Muscle of back (tissue), 11 donors: ENCODE data around the gene VPS9D1. TPM values are rescaled to one million over a fixed set of nuclear protein-coding genes. Genes with fewer than 3 reads are reported as not detected.

Experiments
- DNase-seq, 3 donors: peaks; one replicate each; pipeline versions ENCODE4 v3.0.0 to v3.0.0-alpha.2; 2013
- polyA plus RNA-seq, 10 donors: library from polyadenylated mRNA; unstranded; fragments of 120-200 nt; gene quantifications; one replicate each; pipeline ENCODE4 v1.2.1, GENCODE V29; 2013; ENCODE audit not compliant: insufficient read length in 10 of 10

The VPS9D1 gene
- polyA plus RNA-seq, 10 donors, result 7.4 to 12.4 (median 9.9) TPM

DNA sequence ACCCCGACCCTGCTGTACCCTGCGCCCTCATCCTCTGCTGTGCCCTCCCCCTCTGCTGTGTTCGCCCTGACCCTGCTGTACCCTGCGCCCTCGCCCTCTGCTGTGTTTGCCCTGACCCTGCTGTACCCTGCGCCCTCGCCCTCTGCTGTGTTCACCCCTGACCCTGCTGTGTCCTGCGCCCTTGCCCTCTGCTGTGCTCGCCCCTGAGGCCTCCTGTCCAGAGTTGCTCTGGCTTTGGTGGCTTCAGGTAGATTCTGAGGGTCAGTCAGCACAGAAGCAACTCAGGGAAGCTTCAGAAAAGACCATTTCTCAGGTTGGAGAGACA lies 12.2 kb upstream of the VPS9D1 start:
- no peak for DNase-seq

DNA sequence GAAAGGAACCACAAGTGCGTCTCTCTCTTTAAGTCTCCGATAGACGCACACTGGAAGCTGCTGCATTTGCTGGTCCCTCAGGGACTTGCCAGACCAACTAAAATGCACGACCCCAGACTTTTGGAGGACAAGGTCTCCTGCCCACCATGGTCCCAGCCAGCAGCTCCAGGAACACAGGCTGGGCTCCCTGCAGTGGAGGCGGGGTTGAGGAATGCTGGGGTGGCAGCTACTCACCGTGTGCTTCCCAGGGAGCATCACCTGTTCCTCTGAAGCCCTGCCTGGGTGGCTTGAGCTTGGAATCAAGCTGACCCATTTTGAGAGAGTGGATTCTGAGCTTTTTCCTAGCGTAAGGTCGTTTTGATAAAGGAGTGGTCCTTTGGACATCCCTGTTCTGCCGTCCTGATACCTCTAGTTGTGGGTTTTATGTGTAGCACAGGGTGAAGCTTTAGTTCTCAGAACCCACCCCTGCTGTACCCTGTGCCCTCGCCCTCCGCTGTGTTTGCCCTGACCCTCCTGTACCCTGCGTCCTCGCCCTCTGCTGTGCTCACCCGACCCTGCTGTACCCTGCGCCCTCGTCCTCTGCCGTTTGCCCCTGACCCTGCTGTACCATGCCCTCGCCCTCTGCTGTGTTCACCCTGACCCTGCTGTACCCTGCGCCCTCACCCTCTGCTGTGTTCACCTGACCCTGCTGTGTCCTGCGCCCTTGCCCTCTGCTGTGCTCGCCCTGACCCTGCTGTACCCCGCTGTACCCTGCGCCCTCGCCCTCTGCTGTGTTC lies 11.6 kb upstream of the VPS9D1 start:
- DNase-seq, result no peak

DNA sequence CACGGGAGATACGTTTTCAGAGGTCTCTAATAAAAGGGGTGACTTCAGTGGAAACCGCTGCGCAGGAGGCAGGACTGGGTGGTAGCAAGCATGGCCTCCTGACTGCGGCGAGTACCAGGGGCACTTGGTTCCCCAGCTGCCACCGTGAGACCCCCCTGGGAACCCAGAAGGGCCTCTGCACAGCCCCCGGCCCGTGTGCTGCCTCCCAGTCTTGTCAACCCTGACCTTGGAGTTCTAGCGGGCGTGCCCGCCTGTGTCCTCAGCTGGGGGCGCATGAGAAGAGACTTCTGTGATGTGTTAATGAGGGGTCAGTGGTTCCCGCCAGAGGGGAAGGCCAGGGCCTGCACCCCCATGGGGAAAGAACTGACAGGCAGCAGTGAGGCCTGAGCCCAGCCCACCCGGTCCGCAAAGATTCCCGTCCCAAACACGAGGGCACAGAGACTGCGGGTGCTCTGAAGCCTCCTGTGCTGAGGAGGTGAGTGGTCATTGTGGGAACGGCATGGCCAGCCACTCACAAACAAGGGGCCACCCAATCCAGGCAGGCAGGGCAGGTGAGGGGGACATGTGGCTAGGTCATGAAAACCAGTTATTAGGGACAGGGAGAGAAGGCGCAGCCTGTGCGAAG lies 10.0 kb upstream of the VPS9D1 start:
- DNase-seq, result no peak

DNA sequence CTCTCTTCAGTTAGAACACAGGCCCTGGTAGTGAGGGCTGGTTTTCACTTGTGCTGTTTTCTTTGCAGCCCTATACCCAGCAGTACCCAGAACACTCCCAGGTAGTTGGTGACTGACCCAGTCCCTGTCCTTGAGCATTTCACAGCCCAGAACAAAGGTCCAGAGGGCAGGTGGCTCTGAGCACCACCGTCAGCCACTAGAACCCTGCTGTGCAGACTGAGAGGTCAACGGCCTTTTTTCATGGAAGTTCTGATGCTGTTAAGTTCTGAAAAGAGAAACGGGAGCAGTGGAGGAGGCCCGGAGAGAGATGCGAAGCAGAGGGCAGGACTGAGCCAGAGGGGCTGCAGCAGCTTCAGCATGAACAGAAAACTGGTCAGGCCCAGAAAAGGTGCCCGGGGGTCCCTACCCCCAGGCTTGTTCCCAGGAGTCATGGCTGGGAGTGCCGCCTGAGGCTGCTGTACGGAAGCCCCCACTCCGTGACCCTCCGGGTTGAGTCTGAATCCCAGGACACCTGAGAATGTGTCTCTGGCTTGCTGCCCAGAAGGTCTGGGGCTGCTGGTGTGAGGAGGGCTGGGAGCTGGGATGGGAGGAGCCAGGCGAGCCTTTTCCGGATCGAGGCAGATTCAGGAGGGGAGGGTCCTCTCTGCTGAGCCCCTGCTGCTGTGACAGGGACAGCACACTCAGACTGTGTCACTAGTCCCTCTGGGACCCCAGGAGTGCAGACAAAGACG lies 9.3 kb upstream of the VPS9D1 start:
- DNase-seq, result peak in 1 of 3 donors; percentile 41

DNA sequence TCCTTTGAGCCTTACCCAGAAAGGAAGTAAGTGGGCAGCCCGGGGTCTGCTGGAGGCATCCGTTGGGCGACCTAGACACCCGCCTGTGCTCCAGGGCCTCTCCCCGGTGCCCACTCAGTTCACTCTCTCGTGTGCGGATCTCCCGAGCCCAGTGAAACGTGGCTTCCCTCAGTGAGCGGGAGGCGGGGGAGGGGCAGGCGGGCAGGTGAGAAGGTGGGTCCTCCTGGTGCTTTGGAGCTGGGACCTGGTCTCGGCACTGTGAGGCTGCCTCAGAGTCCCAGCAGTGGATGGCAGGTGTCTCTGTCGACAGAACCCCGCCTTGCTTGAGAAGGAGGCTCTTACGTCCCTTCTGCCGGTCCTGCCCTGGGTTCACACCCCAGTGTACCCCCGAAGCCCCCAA lies 8.6 kb upstream of the VPS9D1 start:
- no peak for DNase-seq

DNA sequence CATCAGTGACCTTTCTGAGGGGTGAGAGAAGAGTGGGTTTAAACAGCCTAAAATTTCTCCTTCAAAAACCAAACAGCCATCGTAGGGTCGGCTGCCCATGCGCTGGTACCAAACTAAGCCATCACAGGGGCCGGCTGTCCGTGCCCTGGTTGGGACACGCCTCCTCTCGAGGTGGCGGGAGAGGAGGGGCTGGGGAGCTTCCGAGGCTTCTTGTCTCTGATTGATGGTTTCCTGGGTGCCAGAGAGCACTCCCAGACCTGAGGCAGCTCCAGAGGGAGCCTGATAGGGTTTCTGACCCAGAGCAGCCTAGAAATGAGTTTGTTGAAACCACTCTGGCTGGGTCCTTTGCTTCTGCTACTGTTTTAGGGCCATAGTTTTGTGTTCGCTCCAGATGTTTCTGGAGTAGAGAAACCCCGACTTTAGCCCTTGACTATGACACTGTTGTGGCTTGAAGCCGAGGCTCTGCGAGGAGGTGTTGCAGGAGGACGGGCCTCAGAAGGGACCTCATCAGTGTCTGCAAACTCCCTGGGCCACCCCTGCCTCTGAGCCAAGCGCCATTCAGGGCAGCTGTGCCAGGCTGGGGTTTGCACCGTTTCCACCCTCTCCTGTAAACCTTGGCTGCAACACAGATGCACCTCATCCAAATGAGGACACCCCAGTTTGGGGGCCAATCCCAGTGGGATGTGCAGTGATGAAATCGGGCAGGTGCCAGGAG lies 6.9 kb upstream of the VPS9D1 start:
- no peak for DNase-seq

DNA sequence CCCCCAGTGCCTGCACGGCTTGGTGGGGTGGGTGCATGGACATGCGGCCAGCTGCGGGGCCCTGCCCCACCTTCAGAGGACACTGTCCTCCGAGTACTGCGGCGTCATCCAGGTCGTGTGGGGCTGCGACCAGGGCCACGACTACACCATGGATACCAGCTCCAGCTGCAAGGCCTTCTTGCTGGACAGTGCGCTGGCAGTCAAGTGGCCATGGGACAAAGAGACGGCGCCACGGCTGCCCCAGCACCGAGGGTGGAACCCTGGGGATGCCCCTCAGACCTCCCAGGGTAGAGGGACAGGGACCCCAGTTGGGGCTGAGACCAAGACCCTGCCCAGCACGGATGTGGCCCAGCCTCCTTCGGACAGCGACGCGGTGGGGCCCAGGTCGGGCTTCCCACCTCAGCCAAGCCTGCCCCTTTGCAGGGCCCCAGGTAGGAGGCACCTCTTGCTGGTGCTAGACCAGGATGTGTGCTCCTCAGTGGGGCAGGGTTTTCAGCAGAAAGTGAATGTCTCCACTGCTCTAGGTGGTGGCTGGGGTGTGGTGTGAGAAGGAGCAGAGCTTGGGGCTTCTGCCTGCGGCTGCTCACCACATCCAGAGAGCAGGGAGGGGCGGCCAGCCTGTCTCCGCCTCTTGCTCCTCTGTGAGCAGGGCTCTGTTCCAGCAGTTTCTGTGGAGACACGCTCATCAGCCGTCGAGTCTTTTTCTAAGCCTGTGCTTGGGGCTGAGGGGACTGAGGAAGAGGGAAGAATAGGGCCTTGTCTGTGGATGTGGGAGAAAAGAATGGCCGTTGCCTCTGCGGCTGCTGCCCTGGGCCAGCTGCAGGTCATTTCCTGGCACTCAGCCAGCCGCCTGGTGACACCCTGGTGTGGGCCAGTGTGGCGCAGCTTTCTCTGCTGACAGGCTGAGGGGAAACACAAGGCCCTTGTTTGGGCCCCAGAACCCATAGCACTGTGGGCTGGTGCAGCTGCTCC lies 2.9 kb upstream of the VPS9D1 start:
- peak in 2 of 3 donors; percentile 30 to 65 for DNase-seq

DNA sequence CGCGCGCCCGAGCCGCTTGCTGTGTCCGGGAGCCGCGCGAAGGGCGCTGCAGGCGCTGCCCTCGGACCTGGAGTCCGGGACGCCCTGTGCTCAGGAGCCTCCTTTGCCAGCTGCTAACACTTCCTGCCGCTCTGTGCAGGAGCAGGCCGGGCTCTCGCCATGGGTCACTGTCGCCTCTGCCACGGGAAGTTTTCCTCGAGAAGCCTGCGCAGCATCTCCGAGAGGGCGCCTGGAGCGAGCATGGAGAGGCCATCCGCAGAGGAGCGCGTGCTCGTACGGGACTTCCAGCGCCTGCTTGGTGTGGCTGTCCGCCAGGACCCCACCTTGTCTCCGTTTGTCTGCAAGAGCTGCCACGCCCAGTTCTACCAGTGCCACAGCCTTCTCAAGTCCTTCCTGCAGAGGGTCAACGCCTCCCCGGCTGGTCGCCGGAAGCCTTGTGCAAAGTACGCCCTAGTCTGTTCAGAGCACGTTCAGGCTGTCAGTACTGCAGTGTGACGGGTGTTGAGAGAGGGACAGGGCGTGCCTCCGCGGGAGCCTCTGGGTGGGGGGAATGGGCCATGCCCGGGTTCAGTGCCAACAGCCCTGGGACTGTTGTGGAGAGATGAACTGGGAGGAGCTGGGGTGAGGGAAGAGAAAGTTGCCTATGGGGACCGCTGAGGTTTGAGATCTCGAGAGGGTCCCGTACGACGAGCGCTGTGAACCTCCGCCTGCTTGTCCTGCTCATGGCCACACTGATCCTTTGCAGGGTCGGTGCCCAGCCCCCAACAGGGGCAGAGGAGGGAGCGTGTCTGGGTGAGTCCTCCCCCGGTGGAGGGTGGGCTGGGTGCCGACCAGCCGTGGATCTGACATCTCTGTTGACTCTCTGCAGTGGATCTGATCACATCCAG lies 1.9 kb upstream of the VPS9D1 start:
- DNase-seq, result peak in 1 of 3 donors; percentile 22

DNA sequence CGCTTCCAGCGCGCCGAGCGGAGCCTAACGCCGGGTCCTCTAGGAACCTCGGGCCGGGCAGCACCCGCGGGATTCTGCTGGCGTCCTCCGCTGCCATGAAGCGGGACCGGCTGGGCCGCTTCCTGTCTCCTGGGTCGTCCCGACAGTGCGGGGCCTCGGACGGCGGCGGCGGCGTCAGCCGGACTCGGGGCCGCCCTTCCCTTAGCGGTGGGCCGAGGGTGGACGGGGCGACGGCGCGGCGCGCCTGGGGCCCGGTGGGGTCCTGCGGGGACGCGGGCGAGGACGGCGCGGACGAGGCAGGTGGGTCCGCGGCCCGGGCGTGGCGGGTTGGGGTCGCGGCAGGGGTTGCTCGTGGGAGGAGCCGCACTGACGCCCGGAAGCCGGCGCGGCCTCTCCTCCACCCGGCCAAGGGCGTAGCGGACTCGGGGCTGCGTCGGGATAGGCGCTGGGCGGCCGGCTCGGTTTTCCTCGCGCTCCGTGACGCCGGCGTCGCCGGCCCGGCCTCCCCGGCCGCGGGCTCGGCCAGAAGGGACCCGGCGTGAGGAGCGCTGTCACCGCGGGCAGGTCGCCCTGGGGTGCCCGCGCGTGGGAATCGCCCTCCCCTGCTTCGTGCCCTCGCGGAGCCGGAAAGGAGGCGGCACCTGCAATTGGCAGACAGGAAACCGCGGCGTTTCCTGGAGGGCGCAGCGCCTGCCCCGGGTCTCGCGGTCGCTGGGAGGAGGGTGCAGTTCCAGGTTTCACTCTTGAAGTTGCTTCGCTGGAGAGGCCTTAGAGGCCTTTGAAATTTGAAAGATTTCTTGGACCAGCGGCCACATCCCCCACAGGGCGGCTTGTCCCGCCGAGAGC lies 1.1 kb upstream of the VPS9D1 start:
- DNase-seq, result peak in 1 of 3 donors; percentile 65

DNA sequence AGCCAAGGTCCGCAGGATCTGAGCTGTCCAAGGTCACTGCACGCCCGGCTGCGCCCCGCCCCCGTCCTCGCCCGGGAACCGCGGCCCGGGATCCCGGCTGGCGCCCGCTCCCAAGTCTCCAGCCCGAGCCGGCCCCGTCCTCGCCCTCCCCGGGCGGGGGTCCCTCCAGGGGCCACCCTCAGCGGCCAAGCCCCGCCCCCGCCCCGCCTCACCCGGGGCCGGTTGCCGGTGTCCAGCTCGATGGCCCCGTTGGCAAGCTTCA lies 216 bp downstream of the VPS9D1 start:
- no peak for DNase-seq

DNA sequence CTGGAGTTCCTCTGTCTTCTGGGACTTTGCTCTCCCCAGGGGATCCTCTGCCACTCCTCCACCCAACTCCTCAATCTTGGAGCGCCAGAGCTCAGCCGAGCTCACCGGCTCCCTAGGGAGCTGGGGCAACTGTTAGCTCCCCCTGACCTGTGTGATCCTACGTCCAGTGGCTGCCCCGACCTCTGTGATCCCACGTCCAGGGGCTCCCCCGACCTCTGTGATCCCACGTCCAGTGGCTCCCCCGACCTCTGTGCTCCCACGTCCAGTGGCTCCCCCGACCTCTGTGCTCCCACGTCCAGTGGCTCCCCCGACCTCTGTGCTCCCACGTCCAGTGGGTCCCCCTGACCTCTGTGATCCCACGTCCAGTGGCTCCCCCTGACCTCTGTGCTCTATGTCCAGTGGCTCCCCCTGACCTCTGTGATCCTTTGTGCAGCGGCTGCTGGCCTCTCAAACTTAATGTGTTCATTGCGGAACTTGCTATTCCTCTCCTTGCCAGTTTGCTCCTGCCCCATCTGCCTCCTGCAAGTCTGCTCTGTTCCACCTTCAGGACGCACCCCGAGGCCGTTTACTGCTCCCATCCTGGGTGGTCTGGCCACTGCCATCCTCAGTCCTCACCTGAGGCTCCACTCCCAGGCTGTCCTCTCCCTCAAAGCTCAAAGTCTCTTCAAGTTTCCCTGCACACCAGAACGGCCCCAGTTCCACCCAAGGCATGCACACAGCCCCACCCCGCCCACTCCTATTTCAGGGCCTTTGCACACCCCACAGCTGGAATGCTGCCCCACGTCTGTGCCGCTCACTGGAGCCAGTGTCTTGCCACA lies 2.8 kb downstream of the VPS9D1 start:
- DNase-seq, result no peak

DNA sequence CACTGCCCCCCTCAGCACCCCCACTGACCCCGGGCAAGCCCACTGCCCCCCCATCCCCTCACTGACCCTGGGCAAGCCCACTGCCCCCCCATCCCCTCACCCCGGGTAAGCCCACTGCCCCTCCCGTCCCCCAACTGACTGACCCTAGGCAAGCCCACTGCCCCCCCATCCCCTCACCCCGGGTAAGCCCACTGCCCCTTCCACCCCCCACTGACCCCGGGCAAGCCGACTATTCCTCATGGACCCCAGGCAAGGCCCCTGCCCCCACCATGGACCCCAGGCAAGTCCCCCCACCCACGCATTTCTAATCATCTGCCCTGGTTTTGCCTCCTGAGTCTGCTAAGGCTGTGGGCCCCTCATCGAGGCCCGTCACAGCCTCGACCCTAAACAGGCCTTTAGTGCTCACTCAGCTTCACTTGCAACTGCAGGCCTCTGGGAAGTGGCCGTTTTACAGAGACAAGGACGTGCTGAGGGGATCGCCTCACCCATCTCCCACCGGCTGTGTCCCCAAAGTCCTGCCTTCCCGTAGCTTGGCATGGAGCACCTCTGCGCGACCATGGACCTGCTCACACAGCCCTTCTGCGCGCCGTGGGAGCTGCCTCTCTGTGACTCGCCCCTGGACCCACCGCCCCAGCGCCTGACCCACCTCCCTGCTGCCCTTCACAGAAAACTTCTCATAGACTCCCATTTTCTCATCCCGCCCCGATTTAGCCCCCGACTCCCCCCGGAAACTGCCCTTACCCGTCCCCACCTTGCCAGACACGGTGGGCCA lies 3.6 kb downstream of the VPS9D1 start:
- DNase-seq, result no peak

DNA sequence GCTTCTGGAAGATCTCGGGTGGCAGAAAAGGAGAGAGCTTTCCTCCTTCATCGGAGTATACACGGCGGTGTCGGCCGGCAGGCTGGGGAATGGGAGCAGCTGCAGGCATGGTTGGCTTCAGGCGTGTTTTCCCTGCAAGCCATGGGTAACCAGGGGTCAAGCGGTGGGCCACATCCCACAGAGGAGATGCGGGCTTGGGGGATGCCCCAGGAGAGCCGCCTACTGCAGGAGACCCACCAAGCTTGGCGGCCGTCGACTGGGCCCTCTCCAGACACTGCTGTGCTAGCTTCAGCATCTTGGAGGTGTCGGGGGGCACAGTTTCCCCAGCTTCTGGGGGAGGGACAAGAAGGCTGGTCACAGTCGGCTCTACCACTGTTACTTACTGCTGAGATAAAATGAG lies 4.2 kb downstream of the VPS9D1 start:
- DNase-seq, result no peak

DNA sequence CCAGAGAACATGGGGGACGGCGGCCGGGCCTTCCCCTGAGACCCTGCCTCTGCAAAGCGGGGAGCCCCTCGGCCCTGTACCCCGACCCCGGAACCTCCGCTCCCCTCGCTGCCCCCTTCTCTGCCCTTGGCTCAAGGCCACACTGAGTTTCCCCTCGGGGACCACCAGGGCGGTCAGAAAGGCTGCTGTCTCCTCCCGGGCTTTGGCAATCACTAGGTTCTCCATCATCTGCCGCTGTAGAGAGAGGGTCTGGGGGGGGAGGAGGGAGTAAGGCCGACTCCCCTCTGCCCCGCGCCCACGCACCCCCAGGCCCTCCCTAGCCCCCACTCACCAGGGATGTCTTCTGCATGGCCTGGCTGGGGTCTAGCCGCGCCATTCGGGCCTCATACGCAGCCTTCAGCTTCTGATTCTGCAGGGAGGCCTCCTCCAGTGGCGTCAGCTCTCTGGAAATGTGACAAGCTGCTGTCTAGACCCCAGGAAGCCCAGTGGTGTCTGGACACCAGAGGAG lies 8.4 kb downstream of the VPS9D1 start:
- no peak for DNase-seq

DNA sequence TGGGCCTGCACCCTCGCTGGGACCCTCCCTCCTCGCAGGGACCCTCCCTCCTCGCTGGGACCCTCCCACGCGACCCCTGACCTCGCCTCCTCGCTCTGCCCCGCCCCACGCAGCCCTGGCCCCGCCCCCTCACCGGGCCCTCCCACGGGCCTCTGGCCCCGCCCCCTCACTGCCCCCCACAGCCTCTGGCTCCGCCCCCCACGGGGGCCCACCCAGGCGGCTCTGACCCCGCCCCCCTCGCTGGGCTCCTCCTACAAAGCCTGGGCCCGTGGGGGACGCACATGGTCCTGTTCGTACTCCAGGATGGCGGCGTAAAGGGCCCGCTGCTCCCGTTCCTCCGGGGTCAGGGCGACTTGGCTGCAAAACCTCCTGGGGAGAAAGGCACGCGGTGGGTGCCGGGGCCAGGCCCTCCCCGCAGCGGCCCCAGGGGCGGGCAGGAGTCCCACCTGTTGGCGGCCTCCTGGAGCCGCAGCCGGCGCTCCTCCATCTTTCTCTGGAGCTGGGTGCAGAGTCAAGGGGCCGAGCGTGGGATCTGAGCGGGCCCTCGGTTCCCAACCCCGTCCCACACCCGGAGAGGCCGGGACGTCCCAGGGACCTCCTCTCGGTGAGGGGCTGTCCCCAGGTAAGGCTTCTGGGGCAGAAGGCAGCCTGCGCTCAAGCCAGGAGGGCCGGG lies 9.0 kb downstream of the VPS9D1 start:
- no peak for DNase-seq

DNA sequence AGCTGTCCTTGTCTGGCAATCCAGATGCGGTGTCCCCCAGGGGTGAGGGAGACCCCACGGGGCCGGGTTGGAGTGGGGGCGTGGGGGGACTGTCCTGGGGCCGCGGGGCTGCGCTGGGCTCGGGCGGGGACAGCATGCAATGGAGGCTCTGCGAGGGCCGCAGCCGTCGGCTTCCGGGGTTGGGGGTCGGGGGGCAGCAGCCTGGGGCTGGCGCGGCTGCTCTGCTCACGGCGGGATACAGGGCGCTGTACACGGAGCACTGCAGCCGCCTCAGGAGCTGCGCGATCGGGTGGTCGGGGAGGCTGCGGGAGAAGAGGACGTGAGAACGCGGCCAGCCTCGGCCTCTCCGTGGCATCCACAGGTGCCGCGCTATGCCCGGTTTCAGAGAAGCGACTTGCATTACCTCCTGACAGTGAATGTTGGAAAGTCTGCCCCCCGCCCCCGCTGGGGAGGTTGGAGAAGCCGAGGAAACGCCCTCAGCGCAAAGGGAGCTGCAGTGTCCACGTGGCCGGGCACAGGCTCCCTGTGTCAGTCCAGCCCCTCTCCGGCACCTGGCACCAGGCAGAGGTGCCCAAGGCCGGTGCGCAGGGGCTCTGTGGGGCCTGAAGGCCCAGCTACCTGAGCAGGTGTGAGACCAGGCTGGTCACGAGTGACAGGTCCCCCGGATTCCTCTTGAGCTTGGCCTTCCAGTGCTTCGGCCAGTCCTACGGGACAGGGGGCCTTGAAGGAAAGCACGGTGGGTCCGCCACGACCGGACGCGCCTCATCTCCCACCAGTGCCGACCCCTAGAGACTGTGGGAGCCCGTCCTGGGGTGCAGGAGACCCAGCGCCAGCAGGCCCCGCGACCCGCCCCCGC lies 9.8 kb downstream of the VPS9D1 start:
- DNase-seq, result no peak
